Measurements from ENCODE around the gene CNTN5.

Gene CNTN5

GRCh38 chr11:99640671-99641070 lies 619.9 kb downstream of the CNTN5 start:
- no peak for DNase-seq

- DNase-seq = no peak
Observed at GRCh38 chr11:99645934-99646333, 625.2 kb downstream of the CNTN5 start.

DNA sequence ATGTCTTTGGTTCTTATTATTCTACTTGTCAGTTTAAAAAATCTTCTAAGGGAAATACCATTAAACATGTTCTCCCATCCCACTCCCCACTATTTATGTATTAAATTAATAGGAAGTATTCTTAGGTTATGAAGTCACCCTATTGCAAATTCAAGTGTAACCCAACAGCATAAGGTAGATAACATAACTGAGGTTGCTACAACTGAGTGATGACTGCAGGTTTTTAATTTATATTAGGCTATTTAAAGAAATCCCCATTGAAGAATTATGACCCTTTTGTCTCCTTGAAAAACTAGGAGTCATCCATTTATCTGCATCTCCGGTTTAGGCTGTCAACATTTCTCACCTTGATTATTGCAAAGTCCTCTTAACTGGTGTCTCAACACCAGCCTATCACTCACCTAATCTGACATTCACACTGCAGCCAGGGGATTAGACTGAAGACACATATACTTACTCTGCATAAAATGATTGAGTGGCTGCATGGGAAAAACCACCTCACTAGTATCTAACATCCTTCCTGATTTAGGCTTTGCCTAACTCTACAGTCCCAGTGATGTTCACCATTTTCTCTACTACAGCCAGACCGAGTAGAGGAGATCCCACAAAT lies 649.4 kb downstream of the CNTN5 start:
- DNase-seq = no peak

DNA sequence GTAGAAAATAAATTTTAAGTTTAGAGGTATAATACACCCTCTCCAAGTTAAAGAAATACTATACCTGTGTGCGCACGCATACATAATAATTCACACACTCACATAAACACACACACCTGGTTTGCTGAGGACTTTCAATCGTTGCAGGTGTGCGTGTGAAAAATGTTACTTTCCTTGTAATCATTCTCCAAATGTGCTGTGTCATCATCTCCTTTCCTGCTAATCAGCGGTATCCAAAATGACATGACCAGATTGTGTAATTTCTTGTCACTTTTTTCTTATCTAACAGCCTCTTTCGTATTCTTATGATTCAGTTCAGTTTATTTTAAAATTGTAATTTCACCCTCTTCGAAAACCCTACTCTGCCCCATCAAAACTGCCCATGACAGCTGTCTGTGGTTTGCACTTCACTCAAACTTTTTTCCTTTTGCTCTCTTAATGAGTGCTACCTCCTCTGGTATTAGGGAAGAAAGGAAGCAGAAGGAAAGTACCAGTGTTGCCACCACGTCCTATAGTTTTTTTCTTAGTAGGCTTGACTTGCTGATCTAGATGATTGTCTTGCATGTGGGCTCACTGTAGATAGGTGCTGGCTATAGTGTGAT lies 651.2 kb downstream of the CNTN5 start:
- no peak for DNase-seq

GRCh38 chr11:99676292-99676691 lies 655.5 kb downstream of the CNTN5 start:
- no peak for DNase-seq

DNA sequence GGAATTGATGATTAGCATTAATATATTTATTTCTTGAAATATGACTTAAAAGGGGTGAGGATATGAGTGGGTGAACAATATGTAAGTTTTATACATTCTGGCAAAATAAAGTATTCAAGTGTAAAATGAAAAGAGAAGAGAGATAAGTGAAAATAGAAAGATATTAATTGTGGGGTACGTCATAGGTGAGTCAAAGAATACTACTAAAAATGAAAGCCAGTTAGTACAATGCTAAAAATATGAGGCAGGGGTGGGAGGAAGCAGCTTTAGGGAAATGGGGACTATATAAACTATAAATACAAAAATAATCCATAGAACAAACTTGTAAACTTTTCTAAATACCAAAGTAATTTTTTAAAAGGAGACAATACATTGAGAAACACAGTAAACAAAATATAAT lies 661.4 kb downstream of the CNTN5 start:
- no peak for DNase-seq

GRCh38 chr11:99682646-99683045 lies 661.9 kb downstream of the CNTN5 start:
- DNase-seq = no peak

GRCh38 chr11:99683933-99684332 lies 663.2 kb downstream of the CNTN5 start:
- DNase-seq = no peak

GRCh38 chr11:99686838-99687237 lies 666.1 kb downstream of the CNTN5 start:
- no peak for DNase-seq

GRCh38 chr11:99687320-99687719 lies 666.6 kb downstream of the CNTN5 start:
- DNase-seq = no peak

- DNase-seq = no peak
Observed at GRCh38 chr11:99693941-99694492, 673.3 kb downstream of the CNTN5 start.

- DNase-seq = no peak
Observed at GRCh38 chr11:99695106-99695505, 674.4 kb downstream of the CNTN5 start.

GRCh38 chr11:99706848-99707247 lies 686.1 kb downstream of the CNTN5 start:
- DNase-seq = no peak

GRCh38 chr11:99708928-99709672 lies 688.4 kb downstream of the CNTN5 start:
- no peak for DNase-seq

DNA sequence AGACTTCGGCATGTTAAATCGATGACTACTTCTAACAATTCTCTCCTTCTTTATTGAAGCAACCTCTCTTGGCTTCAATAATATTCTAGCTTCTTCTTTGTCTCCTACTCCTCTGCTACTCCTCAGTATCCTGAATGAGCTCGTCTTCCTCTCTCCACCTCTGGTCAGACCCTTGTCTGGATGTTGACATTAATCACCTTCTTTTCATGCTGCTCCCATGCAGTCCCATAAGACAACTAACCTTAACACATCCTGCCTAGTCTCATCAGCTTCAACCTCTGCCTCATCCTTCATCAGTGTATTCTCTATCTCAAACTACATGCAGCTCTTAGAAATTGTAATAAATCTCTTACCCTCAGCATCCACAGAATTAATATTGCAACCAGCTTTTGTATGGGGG lies 695.6 kb downstream of the CNTN5 start:
- DNase-seq = no peak

GRCh38 chr11:99718291-99718690 lies 697.5 kb downstream of the CNTN5 start:
- no peak for DNase-seq

- no peak for DNase-seq
Observed at GRCh38 chr11:99739464-99740089, 718.8 kb downstream of the CNTN5 start.

DNA sequence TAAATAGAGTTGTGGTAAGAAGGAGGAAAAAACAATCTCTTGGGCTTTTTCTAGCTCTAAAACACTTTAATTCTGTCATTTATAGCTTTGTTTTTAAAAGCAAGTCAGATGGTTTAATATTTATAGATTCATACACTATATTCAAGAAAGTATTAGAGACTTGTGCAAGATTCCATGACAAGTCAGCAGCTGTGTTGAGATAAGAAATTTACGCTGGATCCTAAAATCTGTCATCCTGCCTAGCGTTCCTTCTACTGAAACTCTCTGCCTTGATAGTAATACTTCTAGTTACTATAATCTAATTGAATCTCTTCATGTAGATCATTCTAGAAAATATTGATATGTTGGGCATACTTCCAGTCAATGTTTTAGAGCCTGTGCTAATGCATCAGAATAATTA lies 721.8 kb downstream of the CNTN5 start:
- no peak for DNase-seq

DNA sequence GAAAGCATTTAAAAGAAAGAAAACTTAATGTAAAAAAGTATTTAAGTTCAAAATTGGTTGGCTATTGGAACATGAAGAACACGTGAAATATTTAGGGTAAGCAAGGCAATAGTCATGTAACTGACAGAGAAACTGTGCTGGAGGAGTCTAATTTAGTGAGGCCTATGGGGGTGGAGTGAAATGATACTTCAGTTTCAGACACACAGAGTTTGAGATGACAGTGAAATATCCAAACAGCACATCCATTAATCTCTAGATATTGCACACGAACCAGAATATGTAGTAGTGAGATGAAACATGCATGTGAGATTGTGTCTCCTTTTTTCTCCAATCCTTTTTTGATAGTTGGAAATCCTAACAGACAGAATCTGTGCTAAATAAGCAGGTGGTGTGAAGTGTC lies 739.0 kb downstream of the CNTN5 start:
- DNase-seq = no peak

DNA sequence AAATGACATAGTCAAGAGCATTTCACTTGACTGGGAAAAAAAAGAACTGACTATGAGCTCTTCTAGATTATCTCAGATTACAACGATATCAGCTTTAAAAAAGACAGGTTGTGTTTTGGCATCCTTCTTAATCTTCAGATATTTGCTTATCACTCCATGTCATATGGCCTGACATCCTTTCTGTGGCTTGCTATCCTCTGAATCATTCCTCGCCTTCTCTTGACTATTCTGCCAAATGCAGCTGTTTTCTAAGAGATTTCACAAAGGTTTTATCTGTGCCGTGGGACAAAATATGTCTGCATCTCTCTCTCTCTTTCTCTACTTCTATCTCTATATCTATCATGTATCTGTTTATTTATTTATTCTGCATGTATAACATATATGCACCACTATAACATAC lies 746.1 kb downstream of the CNTN5 start:
- DNase-seq = no peak

- no peak for DNase-seq
Observed at GRCh38 chr11:99773646-99774045, 752.9 kb downstream of the CNTN5 start.

GRCh38 chr11:99781074-99781473 lies 760.3 kb downstream of the CNTN5 start:
- no peak for DNase-seq

- DNase-seq = no peak
Observed at GRCh38 chr11:99791354-99791753, 770.6 kb downstream of the CNTN5 start.

- DNase-seq = no peak
Observed at GRCh38 chr11:99795999-99796398, 775.2 kb downstream of the CNTN5 start.
